ENCODE results near the gene TMEM184A. TPM values are rescaled to one million over a fixed set of nuclear protein-coding genes. Genes with fewer than 3 reads are reported as not detected.

Gene TMEM184A
- total RNA-seq, 3 donors from 2014 or later = 0.11 to 0.19 (median 0.15) TPM

DNA sequence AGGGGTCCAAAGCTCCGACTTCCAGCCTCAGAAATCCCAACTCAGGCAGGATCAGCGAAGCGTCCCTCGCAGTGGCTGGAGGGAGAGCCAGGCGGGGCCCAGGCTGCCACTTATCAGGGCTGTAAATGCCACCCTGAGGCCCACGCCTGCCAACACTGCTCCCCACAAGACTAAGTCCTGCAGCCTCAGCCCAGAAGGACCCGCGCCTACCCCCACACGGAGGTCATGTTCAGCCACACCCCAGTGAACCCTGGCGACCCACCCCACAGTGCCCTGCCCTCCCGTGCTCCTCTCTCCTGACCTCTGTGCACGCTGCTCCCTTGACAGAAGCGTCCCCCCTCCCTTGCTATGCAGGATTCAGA is 10.7 kb upstream of the TMEM184A start:
- no peak for DNase-seq
- Mint-ChIP-seq H3K27me3 (ENCODE audit: low read depth) (no peaks in the 10 kb centered on the region), H3K4me3 (no peak overlapping the region), H3K4me1 (ENCODE audit: low read depth) (peaks cover 24% of the 10 kb centered on the region), H3K9me3 (no peaks in the 10 kb centered on the region), H3K36me3 (ENCODE audit: insufficient read depth) (peaks cover 3% of the 10 kb centered on the region)
- no peak for ATAC-seq

DNA sequence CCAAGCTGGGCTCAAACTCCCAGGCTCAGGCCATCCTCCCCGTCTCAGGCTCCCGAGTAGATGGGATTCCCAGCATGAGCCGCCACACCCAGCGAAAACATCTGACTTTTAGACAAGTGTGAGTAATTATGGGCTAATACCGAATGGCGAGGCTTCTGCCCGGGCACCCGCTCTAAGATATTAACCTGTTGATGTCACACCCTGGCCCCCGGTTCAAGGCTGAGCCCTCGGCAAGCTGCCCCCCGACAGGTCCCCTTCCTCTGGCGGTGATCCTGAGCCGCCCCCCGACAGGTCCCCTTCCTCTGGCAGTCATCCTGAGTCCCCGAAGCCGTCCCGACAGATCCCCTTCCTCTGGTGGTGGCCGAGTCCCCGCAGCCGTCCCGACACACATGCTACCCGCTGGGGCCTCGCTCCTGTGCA is 8.6 kb upstream of the TMEM184A start:
- ATAC-seq (no peak), DNase-seq (no peak)
- Mint-ChIP-seq H3K9me3 (no peaks in the 10 kb centered on the region), H3K27me3 (ENCODE audit: low read depth) (no peaks in the 10 kb centered on the region), H3K36me3 (ENCODE audit: insufficient read depth) (peaks cover 3% of the 10 kb centered on the region), H3K4me3 (no peak overlapping the region), H3K4me1 (ENCODE audit: low read depth) (peaks cover 14% of the 10 kb centered on the region)

DNA sequence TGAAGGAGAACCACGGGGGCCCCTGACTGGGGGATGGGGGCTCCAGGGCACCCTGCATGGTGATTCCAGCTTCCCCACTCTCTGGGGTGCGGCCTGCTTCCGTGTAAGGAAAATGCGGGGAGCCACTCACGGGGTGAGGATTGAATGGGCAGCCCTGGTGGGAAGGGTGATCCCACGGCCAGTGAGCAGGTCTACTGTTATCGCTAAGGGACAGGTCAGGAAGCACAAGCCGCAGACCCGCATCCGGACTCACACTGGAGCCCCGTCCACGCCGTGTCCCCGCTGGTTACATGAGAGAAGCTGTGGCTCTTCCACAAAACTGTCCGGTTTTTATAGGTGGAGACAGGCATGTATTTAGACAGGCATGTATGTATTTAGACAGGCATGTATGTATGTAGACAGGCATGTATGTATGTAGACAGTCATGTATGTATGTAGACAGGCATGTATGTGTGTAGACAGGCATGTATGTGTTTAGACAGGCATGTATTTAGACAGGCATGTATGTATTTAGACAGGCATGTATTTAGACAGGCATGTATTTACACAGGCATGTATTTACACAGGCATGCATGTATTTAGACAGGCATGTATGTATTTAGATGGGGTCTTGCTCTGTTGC is 8.1 kb upstream of the TMEM184A start:
- ATAC-seq = no peak
- H3K4me3 Mint-ChIP-seq = no peak overlapping the region
- no peaks in the 10 kb centered on the region for H3K27me3 Mint-ChIP-seq (ENCODE audit: low read depth)
- H3K36me3 Mint-ChIP-seq (ENCODE audit: insufficient read depth) = peaks cover 3% of the 10 kb centered on the region
- DNase-seq = no peak
- no peaks in the 10 kb centered on the region for H3K9me3 Mint-ChIP-seq
- H3K4me1 Mint-ChIP-seq (ENCODE audit: low read depth) = peaks cover 12% of the 10 kb centered on the region

DNA sequence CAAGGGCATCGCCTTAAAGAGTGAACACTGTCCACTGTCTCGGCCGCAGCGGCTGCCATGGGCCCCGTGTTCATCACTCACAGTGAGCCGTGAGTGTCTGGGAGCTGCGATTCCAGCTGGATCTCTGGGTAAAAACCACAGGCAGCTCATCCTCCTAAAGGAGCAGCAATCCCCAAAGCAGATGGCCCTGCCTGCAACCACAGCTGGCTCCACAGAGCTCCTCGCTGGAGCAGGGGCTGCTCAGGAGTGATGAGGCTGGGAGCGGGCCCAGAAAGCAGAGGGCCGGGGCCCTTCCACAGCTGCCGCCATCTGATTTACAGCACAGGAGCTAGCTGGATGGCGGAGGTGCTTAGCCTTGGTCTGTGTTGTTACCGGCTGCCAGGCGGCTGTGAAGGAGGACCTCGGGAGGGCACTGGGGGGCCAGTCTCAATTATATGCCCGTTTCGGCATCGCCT is 6.6 kb upstream of the TMEM184A start:
- H3K4me1 Mint-ChIP-seq (ENCODE audit: low read depth) = peaks cover 2% of the 10 kb centered on the region
- ATAC-seq = no peak
- no peak overlapping the region for H3K4me3 Mint-ChIP-seq
- peaks cover 3% of the 10 kb centered on the region for H3K36me3 Mint-ChIP-seq (ENCODE audit: insufficient read depth)
- no peak for DNase-seq
- H3K9me3 Mint-ChIP-seq = no peaks in the 10 kb centered on the region
- no peaks in the 10 kb centered on the region for H3K27me3 Mint-ChIP-seq (ENCODE audit: low read depth)

DNA sequence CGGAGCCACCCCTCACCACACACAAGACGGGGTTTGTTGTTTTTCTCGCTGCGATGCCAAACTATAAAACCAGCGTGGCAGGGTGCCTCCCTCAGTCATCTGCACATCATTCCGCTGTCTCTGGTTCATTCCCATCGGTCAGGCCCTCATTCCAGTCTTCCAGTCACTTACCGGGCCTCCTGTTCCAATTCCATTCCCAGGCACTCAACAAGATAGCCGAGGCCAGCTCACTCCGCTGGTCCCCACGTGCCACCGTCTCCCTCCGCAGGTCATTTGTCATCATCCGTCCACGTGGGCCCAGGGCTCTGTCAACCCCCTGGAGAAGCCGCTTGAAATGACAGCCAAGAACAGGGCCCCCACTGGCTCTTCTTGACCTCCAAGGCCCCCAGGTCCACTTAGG is 6.1 kb upstream of the TMEM184A start:
- no peaks in the 10 kb centered on the region for H3K4me1 Mint-ChIP-seq (ENCODE audit: low read depth)
- DNase-seq = no peak
- H3K4me3 Mint-ChIP-seq = no peak overlapping the region
- no peaks in the 10 kb centered on the region for H3K27me3 Mint-ChIP-seq (ENCODE audit: low read depth)
- ATAC-seq = no peak
- H3K36me3 Mint-ChIP-seq (ENCODE audit: insufficient read depth) = peaks cover 3% of the 10 kb centered on the region
- H3K9me3 Mint-ChIP-seq = no peaks in the 10 kb centered on the region

DNA sequence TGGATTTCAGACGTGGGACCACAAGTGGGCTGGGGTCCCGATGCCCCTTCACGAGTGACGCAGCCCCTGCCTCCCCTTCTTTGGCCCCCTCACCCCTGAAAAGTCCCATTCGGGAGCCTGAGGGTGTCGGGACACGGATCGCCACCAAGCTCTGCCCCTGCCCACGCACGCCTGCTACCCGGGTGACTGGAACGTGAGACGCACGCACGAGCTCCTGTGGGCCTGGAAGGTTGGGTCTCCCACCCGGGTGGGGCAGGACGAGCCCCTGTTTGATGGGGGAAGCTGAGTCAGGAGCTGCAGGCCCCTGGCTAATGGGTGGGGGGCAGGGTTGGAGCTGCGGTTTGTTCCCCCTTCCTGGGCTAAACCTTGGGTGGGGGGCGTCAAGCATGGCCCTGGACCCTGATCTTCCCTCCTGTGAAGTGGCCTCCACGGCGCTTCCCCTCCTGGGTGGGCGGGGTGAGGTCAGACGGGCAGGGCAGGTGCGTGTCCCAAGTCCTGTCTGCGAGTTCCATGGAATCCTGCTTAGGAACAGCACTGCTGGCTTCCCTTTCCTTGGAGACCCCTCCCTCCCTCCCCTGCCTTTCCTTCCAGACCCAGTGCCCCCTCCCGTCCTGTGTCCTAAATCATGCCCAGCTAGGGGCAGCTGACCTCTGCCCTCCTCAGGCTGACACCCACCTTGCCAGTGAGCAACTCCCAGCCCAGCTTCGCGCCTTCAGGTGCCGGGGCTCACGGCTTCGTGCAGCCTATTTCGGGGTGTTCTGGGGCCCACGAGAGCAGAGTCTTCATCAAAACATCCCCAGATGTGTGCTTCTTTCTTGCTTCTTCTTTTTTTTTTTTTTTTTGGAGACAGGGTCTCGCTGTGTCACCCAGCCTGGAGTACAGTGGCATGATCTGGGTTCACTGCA is 5.3 kb upstream of the TMEM184A start:
- DNase-seq (no peak), ATAC-seq (no peak)
- Mint-ChIP-seq H3K4me3 (no peak overlapping the region), H3K4me1 (ENCODE audit: low read depth) (no peaks in the 10 kb centered on the region), H3K9me3 (no peaks in the 10 kb centered on the region), H3K27me3 (ENCODE audit: low read depth) (no peaks in the 10 kb centered on the region), H3K36me3 (ENCODE audit: insufficient read depth) (no peaks in the 10 kb centered on the region)

DNA sequence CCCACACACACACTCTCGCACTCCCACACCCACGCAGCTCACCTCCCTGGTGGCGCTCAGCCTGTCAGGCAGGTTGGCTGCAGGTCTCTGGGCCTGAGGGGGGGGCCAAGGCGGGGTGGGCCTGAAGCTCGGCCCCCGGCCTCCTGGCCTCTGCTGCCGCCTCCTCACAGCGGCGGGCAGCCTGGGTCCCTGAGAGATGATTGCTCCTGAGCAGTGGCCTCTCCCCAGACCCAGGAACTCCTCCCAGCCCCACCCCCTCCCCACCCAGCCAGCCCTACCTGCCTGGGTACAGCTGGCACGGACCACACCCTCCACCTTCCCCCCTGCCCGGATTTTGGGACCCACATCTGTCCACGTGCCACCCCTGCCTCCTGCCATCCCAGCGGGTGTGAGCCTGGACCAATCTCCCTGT is 4.6 kb upstream of the TMEM184A start:
- Mint-ChIP-seq H3K9me3 (no peaks in the 10 kb centered on the region), H3K4me1 (ENCODE audit: low read depth) (no peaks in the 10 kb centered on the region), H3K27me3 (ENCODE audit: low read depth) (no peaks in the 10 kb centered on the region), H3K36me3 (ENCODE audit: insufficient read depth) (no peaks in the 10 kb centered on the region), H3K4me3 (no peak overlapping the region)
- ATAC-seq (no peak), DNase-seq (no peak)

DNA sequence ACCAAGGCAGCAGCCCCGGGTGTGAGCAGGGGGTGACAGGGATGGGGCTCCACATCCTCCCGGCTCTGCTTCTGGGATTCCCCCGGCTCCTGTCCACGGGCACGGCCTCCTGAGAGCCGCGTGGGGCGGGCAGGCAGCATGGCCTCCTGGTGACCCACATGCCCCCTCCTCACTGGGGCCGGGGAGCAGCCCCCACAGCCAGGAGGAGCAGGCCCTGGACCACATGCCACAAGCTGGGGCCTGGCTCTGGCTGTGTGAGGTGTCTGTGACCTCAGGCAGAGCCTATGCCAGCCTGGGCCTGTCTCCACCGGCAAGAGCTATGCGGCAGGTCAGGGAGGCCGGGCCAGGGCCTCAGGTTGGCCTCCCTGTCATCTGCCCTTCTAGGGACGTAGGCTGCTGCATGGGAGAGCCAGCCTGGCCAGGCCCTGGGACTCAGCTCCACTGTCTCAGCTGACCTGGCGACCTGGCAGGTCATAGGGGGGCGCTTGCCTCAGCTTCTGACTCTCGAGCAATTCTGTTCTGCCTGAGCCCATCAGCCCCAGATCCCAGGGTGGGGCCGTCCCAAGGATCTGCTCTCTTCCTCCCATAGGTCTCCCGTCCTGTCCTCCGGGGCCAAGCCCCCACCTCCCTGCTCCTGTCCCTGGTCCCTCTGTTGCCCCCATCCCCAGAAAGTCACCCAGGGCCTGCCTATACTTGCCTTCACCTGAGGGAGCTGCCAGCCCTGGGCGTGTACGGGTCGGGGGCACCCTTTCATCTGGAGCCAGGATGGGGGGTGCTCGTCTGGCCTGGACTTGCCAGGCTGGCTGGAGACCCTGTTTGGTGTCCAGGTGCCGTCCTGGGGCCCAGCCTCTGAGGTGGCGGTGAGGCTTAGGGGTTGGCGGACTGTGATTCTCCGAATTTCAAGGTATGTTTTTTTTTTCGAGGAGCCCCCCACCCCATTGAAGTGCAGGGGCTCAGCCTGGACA is 3.9 kb upstream of the TMEM184A start:
- no peak for ATAC-seq

DNA sequence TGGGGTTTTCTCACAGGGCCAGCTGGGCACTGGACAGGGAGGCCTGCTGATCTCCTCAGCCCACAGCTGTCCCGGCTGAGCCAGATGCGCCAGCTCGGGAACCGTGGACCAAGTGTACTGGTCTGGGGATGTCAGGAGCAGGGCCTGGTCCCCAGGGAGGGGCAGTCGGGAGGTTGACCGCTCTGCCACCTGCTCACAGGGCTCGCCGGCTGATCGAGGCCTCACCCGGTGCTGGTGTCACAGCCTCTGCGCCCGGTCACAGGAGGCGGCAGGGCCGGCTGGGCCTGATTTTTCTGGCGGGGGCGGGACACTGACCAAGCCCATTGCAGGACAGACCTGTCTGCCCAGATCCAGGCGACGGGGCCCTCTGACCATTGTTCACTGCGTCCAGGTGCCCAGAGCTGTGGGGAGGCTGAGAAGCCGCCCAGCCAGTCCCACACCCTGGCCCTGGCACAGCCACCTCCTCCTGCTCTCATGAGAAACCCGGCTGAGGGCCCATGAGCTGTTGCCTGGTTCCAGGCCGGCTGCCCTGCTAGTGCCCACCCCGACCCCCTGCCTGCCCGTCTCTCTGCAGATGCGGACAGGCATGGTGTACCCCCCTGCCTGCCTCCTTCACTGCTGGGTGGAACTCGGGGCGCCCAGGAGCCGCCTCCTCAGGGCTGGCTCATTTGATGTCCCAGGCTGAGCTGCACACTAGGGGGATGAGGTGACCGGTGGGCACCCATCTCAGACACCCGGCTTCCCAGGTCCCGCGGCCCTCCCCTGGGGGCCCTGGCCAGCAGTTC is 3.0 kb upstream of the TMEM184A start:
- no peaks in the 10 kb centered on the region for H3K4me1 Mint-ChIP-seq (ENCODE audit: low read depth)
- no peaks in the 10 kb centered on the region for H3K9me3 Mint-ChIP-seq
- H3K36me3 Mint-ChIP-seq (ENCODE audit: insufficient read depth) = no peaks in the 10 kb centered on the region
- no peak overlapping the region for H3K4me3 Mint-ChIP-seq
- DNase-seq (no peak), ATAC-seq (no peak)
- no peaks in the 10 kb centered on the region for H3K27me3 Mint-ChIP-seq (ENCODE audit: low read depth)

More for the DNA sequence above, 3.9 kb upstream of the TMEM184A start:
- no peaks in the 10 kb centered on the region for H3K9me3 Mint-ChIP-seq
- no peak for DNase-seq
- H3K4me3 Mint-ChIP-seq = no peak overlapping the region
- no peaks in the 10 kb centered on the region for H3K4me1 Mint-ChIP-seq (ENCODE audit: low read depth)
- no peaks in the 10 kb centered on the region for H3K27me3 Mint-ChIP-seq (ENCODE audit: low read depth)
- H3K36me3 Mint-ChIP-seq (ENCODE audit: insufficient read depth) = no peaks in the 10 kb centered on the region

DNA sequence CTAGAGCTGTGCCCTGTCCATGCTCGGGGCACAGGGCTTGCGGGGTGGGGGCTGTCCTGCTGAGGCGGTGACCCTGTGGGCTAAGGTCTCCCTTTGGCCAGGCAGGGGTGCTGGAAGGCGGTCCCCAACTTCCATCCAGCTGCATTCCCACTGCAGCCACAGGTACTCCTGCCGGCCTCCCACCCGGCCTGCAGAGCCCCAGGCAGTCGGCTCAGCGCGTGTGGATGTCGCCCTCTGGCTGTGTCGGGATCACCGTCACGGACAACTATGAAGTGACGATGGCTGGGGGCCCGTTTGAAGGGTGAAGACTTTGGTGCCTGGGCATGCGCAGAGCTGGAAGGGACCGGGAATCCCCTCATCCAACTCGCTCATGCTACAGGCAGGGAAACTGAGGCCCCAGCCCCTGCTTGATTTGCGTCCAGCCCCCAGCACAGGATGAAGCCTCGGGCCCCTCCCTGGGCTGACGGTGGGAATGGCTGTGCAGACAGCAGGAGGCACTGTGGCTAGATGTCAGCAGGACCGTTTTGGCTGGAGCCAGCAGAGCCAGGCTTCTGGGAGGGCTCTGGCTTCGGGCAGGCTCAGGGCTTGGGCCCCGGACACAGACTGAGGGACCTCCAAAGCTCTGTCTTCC is 2.3 kb upstream of the TMEM184A start:
- Mint-ChIP-seq H3K36me3 (ENCODE audit: insufficient read depth) (no peaks in the 10 kb centered on the region), H3K27me3 (ENCODE audit: low read depth) (no peaks in the 10 kb centered on the region), H3K4me1 (ENCODE audit: low read depth) (no peaks in the 10 kb centered on the region), H3K9me3 (no peaks in the 10 kb centered on the region), H3K4me3 (no peak overlapping the region)
- DNase-seq (no peak), ATAC-seq (no peak)

DNA sequence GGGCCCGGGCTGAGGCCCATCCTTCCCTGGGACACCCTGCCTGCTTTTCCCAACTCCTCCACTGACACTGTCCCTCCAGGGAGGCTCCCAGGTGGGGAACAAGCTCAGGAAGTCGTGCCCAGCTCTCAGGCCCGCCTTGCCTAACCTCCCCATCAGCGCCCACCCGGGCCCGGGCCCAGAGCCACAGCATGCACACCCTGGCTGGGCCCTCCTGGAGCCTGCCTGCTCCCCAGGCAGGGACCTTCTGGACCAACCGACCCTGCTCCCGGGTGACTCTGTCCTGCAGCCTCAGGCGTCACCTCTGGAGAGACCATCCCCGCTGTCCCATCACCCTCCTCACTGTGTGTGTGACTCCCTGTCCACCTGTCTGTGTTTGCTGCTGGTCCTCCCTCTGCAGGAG is 1.8 kb upstream of the TMEM184A start:
- H3K4me3 Mint-ChIP-seq = no peak overlapping the region
- DNase-seq = no peak
- H3K27me3 Mint-ChIP-seq (ENCODE audit: low read depth) = no peaks in the 10 kb centered on the region
- ATAC-seq = no peak
- H3K9me3 Mint-ChIP-seq = no peaks in the 10 kb centered on the region
- no peaks in the 10 kb centered on the region for H3K36me3 Mint-ChIP-seq (ENCODE audit: insufficient read depth)
- no peaks in the 10 kb centered on the region for H3K4me1 Mint-ChIP-seq (ENCODE audit: low read depth)

DNA sequence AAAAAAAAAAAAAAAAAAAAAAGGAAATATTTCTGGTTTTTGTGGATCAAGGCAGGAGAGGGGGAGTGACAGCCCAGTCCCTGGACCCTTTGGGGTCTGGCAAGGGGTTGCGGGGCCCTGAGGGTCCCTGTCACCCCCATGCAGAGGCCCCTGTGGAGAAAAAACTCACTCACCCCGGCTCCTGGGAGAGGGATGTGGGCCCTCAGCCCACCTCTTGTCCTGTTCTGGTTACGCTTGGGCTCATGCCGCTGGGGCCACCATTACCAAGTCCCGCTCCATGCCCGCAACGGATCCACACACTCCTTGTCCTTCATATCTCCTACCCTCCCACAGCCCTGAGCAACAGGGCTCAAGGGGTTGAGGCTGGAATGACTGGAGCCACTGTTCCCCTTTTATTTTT is 1.0 kb upstream of the TMEM184A start:
- ATAC-seq (no peak), DNase-seq (no peak)
- Mint-ChIP-seq H3K9me3 (no peaks in the 10 kb centered on the region), H3K4me1 (ENCODE audit: low read depth) (no peaks in the 10 kb centered on the region), H3K36me3 (ENCODE audit: insufficient read depth) (no peaks in the 10 kb centered on the region), H3K4me3 (no peak overlapping the region), H3K27me3 (ENCODE audit: low read depth) (no peaks in the 10 kb centered on the region)

DNA sequence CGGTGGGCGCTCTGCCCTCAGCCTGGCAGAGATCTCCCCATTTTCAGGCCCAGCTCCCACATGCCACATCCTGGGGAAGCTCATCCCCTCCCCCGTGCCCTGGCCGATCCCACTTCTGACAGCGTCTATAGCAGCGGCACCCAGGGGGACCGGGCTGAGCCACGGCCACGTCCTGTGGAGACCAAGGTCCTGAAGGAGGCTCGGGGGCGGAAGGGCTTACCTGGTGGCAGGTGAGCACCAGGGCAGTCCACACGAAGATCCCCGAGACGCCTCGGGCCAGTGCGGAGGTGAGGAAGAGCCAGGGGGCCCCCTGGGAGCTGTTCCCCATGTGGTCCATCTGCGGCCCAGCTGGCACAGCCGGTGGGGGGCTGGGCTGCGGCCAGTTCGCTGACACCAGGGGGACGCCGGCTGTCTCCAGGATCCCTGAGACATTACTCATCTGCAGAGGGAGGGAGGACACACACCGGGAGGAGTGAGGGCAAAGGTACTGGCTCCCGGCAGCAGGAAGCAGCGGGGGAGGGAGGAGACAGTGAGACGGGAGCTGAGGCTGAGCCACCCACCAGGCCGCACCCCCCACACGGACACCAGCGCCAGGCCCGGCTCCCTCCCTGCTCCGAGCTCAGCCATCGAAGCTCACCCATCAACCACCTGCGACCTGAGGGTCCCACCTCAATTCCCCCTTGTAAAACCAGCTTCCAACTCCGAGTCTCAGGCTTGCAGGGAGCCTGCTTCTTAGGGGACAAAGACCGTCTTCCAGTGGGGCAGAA is 776 bp downstream of the TMEM184A start:
- Mint-ChIP-seq H3K4me1 (ENCODE audit: low read depth) (no peaks in the 10 kb centered on the region), H3K4me3 (no peak overlapping the region), H3K9me3 (no peaks in the 10 kb centered on the region), H3K36me3 (ENCODE audit: insufficient read depth) (no peaks in the 10 kb centered on the region), H3K27me3 (ENCODE audit: low read depth) (no peaks in the 10 kb centered on the region)
- ATAC-seq (no peak), DNase-seq (no peak)

All from activated T-cell treated with anti-CD3 and anti-CD28 coated beads, Interleukin-2, amount 50 U/mL, for 4 hours (primary cell).